GM18526 (cell line): ENCODE measurements around the gene SLC26A6.
A peak's percentile ranks its signal among the peaks of the same experiment; 100 is the strongest.

ENCODE experiments used
- POLR2A ChIP-seq: IDR thresholded peaks from 3 replicates; pipeline ENCODE4 v1.6.1; 2011; ENCODE audit not compliant: insufficient read length; ENCODE audit errors: extremely low read depth

Gene SLC26A6

GRCh38 chr3:48623851-48624547, 11.3 kb downstream of the SLC26A6 start:
- no peak for TF ChIP-seq POLR2A

DNA sequence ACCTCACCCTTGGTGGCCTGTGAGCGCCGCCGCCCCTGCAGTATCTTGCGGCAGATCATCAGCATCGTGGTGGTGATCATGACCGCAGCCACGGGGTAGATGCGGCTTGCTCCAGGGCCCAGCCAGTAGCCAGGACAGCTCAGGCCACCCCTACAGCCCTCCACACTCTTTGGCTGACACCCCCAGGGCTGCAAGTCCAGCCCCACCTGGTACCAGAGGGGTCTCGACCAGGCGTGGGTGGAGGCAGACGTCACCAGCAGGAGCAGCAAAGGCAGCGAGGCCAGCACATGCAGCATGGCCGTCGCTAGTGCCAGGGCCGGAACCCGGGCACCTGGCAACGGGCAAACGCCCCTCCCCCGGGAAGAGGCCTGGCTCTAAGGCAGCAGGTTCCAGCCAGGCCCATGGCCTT, 13.8 kb downstream of the SLC26A6 start, which contains the start of gene TMEM89:
TSS of gene TMEM89 (minus strand) at position 309 of the 409 bp plus-strand sequence. CDS start at position 296, 13 bp downstream.
- no peak for TF ChIP-seq POLR2A

DNA sequence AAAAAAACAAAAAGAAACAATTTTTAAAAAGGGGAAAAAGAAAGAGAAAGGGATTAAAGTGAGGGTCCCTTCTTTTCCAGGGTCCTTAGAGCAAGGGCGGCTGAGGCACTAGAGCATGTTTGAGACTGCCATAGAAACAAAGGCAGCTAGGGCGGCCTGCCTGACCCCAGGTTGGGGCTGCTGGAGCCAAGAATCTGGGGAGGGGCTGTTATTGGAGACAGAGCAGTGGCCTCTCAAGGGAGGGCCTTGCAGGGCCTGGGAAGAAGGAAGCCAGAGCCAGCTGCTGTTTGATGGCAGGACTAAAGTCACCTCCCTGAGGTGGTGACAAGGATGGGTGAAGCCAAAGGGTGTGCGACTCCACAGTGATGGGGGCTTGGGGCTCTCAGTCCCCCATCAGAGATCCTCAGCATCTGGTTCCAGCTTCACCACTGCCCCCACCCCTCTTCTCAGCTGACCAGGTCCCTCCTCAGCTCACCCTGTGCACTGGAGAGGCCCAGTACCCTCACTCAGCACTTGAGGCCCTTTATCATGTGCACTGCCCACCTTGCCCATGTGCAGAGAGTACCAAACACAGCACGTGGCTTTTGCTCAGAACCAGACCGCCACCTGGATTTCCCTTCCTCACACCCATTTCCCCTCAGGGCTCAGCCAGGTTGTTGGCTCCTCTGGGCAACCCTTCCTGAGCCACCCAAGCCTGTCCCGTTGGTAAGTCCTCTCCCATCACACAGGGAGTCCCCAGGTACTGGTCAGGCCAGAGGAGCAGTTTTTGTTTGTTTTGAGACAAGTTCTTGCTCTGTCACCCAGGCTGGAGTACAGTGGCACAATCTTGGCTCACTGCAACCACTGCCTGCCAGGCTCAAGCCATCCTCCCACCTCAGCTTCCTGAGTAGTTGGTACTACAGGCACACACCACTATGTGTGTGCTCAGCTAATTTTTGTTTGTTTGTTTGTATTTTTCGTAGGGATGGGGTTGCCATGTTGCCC, 15.4 kb downstream of the SLC26A6 start:
- no peak for TF ChIP-seq POLR2A

GRCh38 chr3:48617559-48617958, 17.7 kb downstream of the SLC26A6 start:
- TF ChIP-seq POLR2A: no peak

GRCh38 chr3:48614044-48614443, 21.2 kb downstream of the SLC26A6 start:
- TF ChIP-seq POLR2A: no peak

DNA sequence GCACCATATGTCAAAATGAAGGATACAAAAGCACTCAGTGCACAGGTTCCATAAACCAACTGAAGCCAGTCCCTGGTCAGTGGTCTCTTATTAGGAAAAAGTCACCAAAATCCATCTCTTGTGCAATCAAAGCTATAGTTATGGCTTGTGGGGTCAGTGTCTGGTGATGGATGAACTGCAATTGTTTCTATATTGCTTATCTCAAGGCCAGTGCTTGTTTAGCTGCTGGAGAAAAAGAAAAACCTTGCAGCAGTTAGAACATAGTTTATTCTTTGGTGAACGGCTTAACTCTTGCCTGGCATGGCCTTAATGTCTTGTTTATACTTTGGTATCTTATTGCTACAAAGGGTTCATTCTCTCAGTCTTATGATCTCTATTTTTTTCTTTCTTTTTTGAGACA, 23.0 kb downstream of the SLC26A6 start:
- TF ChIP-seq POLR2A: no peak

- peak; percentile 95 for TF ChIP-seq POLR2A
These were observed 25.9 kb downstream of the SLC26A6 start, which contains the start of gene UQCRC1 for GRCh38 chr3:48609088-48610005. UQCRC1 (minus strand) TSS chr3:48609646; CDS start chr3:48609620, 26 bp downstream.

DNA sequence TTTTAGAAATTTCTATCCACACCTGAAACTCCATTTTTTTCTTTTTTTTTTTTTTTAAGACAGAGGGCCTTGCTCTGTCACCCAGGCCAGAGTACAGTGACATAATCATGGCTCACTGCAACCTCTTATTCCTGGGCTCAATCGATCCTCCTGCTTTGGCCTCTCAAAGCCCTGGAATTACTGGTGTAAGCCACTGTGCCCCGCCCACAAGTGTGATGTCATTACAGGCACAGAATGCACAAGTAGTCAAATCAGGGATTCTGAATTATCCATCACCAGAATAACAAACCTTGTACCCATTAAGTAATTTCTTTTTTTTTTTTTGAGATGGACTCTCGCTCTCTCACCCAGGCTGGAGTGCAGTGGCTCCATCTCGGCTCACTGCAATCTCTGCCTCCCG, 27.7 kb downstream of the SLC26A6 start:
- TF ChIP-seq POLR2A: no peak

DNA sequence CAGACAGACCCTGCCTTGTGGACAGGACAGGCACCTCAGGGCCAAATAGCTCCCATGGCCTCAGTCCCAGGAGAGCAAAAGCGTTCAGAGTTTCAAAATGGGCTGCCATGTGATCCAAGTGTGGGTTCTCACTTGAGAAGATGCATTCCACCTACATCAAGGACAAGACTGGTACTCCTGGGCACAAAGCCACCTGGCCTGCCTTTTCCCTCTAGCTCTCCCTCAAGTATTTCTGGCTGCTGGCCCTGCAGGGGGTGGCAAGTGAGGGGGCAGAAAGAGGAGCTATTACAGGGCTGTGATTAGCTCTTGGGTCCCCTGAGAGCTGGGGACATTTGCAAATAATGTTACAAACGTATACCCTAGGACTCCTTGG, 33.7 kb downstream of the SLC26A6 start:
- no peak for TF ChIP-seq POLR2A

DNA sequence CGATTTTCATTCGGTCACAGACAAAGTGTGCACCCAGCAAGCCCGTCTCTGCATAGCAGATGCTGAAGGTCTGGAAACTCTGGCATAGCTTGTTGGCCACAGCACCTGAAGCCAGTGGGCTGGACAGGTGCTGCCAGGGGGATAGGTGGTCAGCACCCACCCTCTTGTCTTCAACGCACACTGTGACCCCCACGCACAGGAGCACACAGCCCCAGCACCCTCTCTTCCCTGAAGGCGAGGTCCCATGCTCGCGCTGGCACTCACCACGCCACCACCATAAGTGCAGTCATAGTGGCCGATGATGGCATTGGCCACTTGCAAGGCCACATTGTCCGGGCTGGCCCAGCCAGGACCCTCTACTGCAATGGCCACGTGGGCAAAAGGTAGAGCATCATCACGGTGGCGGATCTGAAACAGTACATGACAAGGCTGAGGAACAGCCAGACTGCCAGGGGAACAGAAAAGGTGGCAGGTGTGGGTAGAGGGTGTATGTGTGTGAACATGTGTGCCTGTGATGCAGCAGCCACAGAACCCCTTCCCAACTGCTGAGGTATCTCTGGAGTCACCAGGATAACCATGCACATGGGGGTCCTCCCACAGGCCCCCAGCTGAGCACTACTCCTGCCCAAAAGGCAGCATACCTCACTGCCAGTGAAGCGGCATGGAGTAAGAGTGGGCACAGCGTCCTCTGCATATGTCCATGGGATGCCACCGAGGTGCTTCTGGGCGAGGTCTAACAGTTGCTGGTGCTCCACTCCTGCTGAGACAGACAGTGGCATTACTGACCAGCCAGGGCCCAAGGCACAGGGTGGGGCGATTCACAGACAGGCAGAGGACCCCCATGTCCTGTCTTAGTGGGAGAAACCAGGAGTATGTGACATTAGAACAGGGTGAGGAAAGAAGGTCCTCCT, 34.3 kb downstream of the SLC26A6 start:
- TF ChIP-seq POLR2A: no peak

- TF ChIP-seq POLR2A: no peak
These were observed 35.6 kb downstream of the SLC26A6 start for GRCh38 chr3:48599509-48600285.

GRCh38 chr3:48599077-48599501, 36.2 kb downstream of the SLC26A6 start:
- no peak for TF ChIP-seq POLR2A
